Stimulated activated naive CD4-positive, alpha-beta T cell (primary cell): ENCODE data around the gene DAZAP1.

Source experiments
- DNase-seq, 6 experiments: peaks; one replicate each; lab custom pipeline; 2025; lab: John Stamatoyannopoulos, UW

Gene DAZAP1

DNA sequence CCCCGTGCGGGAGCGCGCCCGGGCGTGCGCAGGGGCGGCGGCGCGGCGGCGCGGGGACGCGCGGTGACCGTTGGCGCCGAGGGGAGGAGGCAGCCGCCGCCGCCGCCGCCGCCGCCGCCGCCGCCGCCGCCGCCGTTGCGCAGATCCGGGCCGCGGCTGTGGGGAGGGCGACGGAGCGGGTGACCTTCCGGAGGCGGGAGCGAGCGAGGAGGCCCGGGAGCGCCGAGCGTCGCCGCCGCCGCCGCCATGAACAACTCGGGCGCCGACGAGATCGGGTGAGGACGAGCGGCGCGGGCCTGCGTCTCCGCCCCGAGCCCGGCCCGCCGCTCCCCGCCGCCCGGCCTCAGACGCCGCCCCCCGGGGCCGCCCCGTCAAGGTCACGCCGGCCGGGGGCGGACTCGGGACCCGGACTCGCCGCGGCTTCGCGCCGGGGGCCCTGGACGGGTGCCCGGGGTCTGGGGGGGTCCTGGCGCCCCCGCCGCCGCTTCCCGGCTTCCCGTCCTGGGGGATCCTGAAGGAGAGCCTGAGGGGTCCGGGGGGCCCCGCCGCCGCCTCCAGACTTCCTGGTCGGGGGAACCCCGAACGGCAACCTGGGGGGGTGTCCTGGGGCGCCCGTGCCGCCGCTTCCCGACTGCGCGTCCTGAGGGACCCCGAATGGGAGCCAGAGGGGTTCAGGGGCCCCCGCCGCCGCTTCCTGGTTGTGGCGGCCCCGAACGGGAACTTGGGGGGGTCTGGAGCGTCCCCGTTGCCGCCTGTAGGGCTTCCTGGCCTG, at the start of gene DAZAP1:
Gene DAZAP1 (plus strand): TSS at position 59 of the 772 bp plus-strand sequence. CDS start 188 bp downstream, at position 247.
- peak in 5 of 6 experiments; percentile 30 to 62 (median 50) for DNase-seq

DNA sequence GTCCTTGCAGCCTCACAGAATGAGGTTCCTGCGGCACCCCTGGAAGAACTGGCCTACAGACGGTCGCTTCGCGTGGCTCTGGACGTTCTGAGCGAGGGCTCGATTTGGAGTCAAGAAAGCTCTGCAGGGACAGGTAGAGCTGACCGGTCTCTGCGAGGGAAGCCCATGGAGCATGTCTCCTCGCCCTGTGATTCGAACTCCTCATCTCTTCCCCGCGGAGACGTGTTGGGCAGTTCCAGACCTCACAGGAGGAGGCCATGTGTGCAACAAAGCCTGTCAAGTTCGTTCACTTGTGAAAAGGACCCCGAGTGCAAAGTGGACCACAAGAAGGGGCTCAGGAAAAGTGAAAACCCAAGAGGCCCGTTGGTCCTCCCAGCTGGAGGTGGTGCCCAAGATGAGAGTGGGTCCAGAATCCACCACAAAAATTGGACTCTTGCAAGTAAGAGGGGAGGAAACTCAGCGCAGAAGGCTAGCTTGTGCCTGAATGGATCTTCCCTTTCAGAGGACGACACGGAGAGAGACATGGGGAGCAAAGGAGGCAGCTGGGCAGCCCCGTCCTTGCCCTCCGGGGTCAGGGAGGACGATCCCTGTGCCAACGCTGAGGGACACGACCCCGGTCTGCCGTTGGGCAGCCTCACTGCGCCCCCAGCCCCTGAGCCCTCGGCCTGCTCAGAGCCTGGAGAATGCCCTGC, 47.1 kb upstream of the DAZAP1 start:
- DNase-seq = no peak

DNA sequence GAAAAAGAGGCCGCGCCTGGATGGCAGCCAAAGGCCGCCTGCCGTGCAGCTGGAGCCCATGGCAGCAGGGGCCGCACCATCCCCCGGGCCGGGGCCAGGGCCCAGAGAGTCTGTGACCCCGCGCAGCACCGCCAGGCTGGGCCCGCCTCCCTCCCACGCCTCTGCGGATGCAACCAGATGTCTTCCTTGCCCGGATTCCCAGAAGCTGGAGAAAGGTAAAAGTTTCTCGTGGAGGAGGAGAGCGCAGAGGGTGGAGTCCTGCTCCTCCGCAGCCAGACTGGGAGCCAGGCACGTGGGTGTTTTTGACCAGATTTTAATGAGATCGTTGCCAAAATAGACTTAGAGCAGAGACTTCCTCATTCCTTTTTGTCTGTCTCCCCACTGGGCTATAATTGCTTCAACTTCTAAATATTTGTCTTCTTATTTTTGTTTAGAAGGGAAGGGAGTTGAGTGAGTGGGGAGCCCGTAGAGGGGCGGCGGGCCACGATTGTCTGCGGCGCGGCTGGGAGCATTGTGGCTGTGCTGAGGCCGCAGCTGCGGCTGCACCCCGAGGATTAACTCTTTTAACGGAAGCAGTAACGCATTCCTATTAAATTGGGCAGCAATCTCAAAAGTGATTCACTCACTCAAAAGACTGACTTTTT, 46.4 kb upstream of the DAZAP1 start:
- DNase-seq = no peak

DNA sequence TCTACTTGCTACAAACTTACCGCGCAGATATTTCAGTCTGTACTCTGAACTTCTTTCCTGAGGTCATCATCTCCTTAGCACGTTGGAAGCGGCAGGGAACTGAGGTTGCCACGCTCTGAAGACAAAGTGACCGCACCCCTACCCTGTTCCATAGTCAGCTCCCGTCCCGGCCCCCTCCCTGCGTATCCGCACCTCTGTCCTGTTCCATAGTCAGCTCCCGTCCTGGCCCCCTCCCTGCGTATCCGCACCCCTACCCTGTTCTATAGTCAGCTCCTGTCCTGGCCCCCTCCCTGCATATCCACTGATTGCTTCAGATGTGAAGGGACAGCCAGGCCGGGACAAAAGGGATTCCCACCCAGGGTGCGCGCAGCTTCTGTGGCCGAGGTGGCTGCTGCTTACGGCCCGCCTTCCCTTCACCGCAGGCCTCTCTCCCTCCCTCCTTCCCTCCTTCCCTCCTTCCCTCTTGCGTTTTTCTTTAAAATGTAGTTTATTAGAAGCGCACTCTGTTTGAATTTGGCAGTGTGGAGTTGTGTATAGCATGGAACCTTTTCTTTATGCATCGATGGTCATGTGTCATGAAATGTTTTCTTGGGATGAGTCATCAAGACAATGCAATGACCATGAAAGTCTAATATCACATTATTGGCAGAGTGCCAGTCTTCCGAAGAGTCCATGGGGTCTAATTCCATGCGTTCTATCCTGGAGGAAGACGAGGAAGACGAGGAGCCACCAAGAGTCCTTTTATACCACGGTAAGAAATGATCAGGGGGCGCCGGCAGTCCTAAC, 45.6 kb upstream of the DAZAP1 start:
- no peak for DNase-seq

DNA sequence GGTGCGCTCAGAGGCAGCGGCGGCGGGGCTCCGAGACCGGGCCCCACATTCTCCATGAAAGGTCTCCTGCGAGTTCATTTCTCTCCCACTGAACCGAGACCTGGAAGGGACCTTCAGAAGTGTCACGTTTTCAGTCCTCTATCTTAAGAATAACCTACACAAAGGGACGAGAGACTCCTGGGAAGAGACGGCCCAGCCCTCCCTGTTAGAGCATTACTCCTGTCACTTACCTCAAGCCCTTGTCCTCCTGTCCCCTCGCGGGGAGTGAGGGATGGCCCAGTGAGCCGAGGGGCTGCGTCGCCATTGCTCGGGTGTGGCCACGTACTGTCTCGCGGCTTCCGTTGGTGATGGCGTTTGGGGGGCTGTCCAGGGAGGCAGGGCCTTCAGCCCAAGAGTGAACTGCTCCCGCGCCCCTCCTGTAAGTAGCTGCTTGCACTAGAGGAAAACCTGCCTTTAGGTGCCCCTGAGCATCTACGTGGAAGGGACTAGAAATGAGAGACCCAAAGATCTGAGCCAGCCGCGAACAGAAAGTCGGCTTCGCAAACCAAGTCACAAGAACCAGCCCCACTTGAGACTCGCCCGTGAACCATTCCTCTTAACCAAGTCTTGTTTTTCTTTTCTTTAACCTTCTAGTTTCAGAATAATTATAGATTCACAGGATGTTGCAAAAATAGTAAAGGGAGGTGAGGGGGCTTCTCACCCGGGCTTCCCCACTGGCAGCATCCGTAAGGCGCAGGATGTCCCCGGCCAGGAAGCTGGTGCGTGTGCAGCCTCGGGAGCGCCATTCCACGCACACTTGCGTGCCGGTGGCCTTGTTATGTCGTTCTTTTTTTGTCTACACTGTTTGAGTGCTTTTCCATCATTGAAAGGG, 44.8 kb upstream of the DAZAP1 start:
- DNase-seq = no peak

DNA sequence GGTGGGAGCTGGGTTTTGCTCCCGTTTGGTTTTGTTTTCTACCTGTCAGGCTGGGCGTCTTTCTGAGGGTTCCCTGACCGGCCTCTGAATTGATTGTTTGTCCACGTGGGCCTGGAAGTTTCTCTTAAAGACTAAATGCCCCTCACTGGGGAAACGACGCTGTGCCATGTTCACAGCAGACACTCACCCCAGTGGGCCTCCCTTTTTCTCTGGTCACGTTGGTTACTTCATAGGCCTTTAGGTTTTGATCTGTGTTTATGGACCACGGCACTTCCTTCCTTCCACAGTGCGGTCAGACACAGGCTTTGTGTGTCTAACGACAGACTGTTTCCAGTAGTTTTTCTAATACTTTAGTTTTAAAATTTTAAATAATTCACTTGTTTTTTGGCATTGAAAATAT, 43.8 kb upstream of the DAZAP1 start:
- peak in 1 of 6 experiments; percentile 8 for DNase-seq

DNA sequence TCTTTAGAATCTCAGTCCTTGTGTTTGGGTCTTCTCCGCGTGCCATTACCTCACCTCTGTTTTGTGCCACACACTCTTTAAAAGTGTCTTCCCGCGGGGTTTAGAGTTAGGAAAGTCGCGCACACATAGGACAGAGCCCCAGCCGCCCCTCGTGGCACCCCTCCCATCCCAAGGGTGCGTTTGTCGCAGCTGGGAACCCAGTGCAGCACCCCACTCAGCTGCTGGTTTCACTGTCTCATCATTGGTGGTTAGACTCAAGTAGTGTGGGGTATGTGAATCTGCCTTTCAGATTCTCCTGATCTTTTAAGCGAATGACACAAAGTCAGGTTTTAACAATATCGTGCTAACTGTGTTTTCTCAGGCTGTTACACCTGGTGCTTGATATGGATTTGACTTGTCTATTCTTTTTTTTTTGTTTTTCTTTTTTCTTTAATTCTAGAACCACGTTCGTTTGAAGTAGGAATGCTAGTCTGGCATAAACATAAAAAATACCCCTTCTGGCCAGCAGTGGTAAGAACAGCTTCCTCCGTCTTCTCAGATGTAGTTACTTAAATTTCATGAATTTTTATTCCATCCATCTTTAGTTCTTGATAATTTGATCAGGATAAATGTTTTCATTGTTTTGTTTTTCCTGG, 43.2 kb upstream of the DAZAP1 start:
- peak in 3 of 6 experiments; percentile 3 to 27 (median 26) for DNase-seq

DNA sequence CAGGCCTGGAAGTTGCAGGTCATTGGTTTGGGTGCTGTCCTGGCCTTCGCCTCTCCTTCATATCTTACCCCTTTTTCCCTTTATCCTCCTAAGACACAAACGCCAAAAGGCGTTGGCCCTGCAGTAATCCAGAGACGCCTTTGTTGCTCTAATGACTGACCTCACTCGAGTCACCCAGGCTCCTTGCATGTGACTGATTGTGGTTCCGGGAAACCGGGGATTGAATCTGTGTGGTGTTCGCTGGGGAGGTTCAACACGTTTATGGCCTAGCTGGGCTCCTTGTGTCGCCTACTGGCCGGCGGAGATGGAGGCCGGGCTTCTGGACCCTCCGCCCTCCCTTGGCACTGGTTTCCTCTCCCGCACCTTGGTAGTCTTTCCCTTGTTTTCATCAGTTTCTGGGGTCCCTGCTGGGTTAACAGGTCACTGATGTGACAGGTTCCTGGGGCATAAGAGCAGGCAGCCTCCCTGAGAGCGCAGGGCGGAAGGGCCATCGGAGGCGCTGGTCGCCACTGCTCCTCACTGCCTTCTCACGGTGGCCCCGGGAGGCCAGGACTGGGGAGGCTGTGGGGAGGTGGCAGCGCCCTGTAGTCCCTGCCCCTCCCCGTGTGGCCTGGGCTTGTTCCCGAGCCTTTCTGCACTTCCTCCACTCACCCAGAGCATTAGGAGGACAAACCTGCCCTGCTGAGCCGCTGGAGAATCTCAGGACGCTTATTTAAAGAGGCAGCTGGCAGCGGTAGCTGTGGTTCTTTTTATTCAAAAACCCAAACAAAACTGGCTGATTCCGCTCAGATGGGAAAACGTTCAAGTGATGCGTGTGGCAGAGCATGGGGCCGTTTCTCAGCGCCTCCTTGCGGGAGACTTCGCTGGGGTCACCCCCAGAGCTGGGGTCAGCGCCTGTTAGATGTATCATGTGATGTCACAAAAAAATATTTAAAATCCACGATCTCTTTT, 41.8 kb upstream of the DAZAP1 start:
- no peak for DNase-seq

DNA sequence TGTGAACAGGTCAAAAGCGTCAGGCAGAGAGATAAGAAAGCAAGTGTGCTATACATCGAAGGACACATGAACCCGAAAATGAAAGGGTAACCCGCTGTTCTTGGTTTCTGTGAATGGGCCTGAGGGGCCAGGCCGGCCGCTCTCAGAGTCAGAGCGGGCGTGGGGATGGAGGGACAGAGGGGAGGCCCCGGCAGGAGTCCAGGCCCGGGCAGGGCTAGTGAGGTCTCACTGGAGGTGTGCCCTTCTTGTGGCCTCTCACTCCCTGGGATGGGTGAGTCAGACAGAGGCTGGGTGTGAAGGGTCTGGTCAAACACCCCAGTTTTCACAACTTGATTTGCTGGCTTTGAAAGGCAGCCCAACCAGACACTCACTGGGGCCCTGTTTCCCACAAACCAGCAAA, 41.1 kb upstream of the DAZAP1 start:
- no peak for DNase-seq

DNA sequence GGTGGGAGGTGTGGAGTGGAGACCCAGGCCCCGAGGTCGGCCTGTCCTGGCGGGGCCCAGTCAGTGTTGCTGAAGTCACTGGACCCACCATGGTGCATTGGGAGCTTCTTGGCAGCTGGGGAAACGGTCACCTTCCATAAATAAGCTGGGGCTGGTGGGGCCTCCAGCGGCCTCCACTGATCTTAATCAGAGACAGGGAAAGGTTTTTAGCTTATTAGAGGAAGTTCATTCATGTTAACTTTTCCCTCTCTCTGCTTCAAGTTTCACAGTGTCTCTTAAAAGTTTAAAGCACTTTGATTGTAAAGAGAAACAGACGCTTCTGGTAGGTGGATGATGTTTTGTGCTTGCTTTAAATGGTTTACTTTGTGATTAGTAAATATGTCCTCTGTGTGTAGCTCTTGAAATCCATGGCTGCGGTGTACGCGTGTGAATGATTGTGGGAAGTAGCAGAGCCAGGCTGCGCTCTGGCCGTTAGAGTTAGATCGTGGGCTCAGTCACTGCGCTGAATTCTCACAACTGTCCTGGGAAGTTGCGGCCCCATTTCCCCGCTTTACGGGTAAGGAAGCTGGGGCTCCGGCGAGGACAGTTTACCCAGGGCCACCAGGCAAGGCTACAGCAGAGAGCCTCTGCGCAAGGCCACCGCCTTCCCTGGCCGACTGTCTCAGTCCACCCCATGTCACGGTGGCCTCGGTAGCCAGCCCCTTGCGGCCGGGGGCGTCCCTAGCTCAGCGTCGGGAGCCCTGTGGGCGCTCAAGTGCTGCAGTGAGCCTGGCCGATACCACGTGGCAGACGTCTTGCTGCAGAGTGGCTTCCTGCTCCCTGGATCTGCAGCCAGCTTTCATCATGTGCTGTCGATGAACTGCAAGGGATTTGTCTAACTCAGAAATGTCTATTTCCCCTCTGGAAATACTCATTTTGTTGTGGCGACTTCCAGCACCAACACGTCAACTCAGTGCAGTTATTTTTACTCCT, 40.2 kb upstream of the DAZAP1 start:
- DNase-seq = no peak

DNA sequence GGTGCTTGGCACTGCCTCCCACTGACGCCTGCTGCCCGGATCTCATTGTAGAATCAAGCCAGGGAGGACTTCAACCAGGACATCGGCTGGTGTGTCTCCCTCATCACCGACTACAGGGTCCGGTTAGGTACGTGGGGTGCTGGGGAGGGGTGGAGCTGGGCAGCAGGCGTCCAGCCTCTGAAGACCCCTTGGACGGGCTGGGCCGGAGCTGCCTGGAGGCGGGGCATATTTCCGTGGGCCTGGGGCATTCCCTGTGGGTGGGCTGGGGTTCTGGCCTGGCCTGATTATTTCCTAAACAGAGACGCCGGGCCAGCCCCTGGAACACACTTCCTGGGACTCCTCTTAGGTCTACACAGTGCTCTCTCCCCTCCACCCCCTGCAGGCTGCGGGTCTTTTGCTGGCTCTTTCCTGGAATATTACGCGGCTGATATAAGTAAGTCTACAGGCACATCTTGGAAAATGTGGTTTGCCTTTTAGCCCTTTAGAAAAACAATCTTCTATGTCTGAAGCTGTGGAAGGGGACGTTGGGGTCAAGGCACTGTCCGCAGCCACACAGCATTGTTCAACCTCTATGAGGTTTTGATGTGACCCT, 38.1 kb upstream of the DAZAP1 start:
- DNase-seq = no peak

DNA sequence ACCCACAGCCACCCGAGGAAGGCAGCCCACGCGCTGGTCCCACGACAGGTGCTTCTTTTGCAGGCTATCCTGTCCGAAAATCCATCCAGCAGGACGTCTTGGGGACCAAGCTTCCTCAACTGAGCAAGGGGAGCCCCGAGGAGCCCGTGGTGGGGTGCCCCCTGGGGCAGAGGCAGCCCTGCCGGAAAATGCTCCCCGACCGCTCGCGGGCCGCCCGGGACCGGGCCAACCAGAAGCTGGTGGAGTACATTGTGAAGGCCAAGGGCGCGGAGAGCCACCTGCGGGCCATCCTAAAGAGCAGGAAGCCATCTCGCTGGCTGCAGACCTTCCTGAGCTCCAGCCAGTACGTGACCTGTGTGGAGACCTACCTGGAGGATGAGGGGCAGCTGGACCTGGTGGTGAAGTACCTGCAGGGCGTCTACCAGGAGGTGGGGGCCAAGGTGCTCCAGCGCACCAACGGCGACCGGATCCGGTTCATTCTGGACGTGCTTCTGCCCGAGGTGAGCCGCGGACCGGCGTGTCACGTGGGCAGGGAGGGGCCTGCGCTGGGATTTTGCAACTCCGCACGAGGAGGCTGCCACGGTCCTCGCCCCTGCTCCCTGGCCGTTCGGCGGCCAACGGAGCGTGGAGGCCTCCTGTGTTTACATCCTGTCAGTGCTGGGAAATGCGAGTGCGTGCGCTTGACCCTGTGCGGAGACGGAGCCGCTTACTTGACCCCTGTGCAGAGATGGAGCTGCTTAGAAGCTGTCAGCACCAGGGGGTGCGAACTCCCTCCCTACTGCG, 36.6 kb upstream of the DAZAP1 start:
- no peak for DNase-seq

DNA sequence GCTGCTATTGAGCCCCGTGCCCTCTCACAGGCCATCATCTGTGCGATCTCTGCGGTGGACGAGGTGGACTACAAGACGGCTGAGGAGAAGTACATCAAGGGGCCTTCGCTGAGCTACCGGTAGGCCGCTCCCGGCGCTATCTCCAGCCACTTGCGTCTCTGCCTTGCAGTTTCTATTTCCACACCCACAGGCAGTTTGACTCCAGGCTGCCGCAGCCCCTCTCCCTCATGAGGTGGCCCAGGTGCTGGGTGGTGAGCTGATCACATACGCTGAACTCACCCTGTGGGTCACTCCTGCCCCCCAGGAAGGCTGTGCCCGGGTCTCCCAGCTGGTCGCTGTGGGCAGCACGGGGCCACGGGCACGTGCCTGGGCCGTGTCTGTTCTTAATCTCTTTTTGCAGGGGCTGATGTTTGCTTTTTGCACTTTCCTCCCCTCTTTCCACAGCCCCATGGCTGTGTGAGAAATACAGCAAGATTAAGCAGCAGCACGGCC, 34.3 kb upstream of the DAZAP1 start:
- DNase-seq = no peak

DNA sequence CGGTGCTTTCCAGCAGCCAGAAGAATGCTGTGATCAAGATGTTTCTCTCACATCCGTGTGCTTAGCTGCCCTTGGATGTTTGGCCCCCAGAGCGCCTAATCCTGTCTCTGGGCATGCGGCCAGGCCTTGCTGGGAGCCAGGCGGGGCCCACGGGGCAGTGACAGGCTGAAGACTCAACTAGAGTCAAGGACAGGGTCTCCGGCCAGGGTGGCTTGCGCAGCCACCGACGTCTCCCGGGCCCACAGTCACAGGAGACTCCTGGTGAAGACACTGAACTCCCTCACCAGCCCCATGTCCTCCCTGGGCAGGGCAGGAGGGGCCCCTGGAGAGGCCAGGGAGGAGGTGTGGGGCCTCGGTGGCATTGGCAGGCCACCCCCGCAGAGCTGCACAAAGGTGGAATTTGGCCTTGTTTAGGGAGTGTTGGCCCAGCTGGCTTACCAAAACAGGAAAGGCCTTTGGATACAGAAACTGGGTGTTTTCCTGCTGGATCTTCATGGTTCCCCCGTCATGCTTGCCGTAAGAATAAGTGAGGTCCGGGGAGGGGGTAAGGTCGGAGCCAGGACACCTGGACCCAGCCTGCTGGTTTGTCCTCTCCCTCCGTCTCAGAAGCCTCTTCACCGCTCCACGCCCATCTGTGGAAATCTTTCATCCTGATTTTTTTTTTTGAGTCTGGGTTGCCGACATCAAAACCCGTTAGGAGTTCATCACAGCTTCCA, 33.7 kb upstream of the DAZAP1 start:
- no peak for DNase-seq

DNA sequence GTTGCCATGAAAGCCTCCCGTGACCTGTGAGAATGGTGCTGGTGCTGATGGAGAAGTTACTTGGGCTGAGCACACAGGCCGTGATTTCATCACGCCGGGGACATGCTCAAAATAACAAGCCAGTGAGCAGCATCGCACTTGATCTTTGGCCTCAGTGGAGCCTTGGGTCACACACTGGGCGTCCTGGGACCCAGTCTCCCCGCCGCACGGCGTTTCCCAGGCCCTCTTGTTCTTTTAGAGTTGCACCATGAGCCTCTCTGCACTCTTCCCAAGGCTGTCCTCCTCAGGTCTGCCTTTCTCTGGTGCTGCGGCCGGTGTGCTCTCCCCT, 33.2 kb upstream of the DAZAP1 start:
- DNase-seq = no peak

DNA sequence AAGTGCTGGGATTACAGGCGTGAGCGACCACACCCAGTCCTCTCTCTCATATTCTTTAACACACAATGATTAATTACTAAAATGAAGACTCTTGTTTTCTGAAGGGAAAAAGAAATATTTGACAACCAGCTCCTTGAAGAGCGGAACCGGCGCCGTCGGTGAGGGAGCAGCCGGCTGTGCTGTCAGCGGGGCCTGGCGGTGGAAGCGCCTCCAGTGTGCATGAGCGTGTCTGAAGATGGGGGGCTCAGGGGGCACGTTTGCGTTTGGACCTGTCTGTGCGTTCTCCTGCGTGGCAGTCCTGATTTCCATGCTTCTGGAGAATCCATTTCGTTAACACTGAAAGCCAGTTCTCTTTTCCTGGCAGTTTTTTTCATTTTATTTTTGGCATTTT, 31.0 kb upstream of the DAZAP1 start:
- no peak for DNase-seq
